PC-9 (cell line): ENCODE data around the gene EIF2AK2.

Experiments
- CTCF ChIP-seq: fragments of 200-600 bp; sonication (generic); conservative IDR thresholded peaks from 2 replicates; pipeline ENCODE4 v1.6.1; 2017; ENCODE audit warnings: mixed run types, antibody characterized with exemption, mild to moderate bottlenecking, moderate library complexity
- EZH2 ChIP-seq: fragments of 200-600 bp; sonication (generic); IDR thresholded peaks from 2 replicates; pipeline ENCODE4 v1.8.0; 2017; ENCODE audit warnings: antibody characterized with exemption, low read depth

- TF ChIP-seq EZH2 (no peak), CTCF (no peak)
Measured at GRCh38 chr2:37105150-37105549, 51.6 kb downstream of the EIF2AK2 start.
